Measurements from ENCODE around the gene SASH1.
A peak's percentile ranks its signal among the peaks of the same experiment; 100 is the strongest.

Gene SASH1

GRCh38 chr6:148436466-148436865, 93.8 kb downstream of the SASH1 start:
- Histone ChIP-seq H3K4me3 (ENCODE audit: low read length) (no peak overlapping the region), H3K9ac (ENCODE audit: low read depth, low read length) (no peak overlapping the region), H3K9me3 (ENCODE audit: insufficient read depth, low read depth, low read length) (no peaks in the 10 kb centered on the region), H3K36me3 (ENCODE audit: insufficient read depth, low read length) (no peaks in the 10 kb centered on the region), H3K4me1 (ENCODE audit: insufficient read depth, low read length) (peaks cover 3% of the 10 kb centered on the region), H3K27ac (ENCODE audit: low read depth, low read length) (no peak overlapping the region), H3K27me3 (ENCODE audit: insufficient read depth, low read length) (no peaks in the 10 kb centered on the region)
- WGBS, result 77% methylated on average over 1 of the region's 1 CpG

- no peaks in the 10 kb centered on the region for H3K27me3 ChIP-seq (ENCODE audit: insufficient read depth, low read length)
- H3K9ac ChIP-seq (ENCODE audit: low read depth, low read length), result no peak overlapping the region
- H3K27ac ChIP-seq (ENCODE audit: low read depth, low read length), result no peak overlapping the region
- H3K36me3 ChIP-seq (ENCODE audit: insufficient read depth, low read length), result no peaks in the 10 kb centered on the region
- H3K9me3 ChIP-seq (ENCODE audit: insufficient read depth, low read depth, low read length), result no peaks in the 10 kb centered on the region
- H3K4me3 ChIP-seq (ENCODE audit: low read length), result no peak overlapping the region
- H3K4me1 ChIP-seq (ENCODE audit: insufficient read depth, low read length), result peaks cover 8% of the 10 kb centered on the region
- 93% methylated on average over 5 of the region's 7 CpGs for WGBS
Measured at GRCh38 chr6:148438632-148439031, 96.0 kb downstream of the SASH1 start.

- 97% methylated on average over 13 of the region's 13 CpGs for WGBS
- Histone ChIP-seq H3K9ac (ENCODE audit: low read depth, low read length) (no peak overlapping the region), H3K4me3 (ENCODE audit: low read length) (no peak overlapping the region), H3K36me3 (ENCODE audit: insufficient read depth, low read length) (no peaks in the 10 kb centered on the region), H3K9me3 (ENCODE audit: insufficient read depth, low read depth, low read length) (no peaks in the 10 kb centered on the region), H3K27ac (ENCODE audit: low read depth, low read length) (no peak overlapping the region), H3K4me1 (ENCODE audit: insufficient read depth, low read length) (peaks cover 22% of the 10 kb centered on the region), H3K27me3 (ENCODE audit: insufficient read depth, low read length) (no peaks in the 10 kb centered on the region)
Measured at GRCh38 chr6:148440016-148440415, 97.4 kb downstream of the SASH1 start.

GRCh38 chr6:148440877-148441453, 98.3 kb downstream of the SASH1 start:
- H3K27ac ChIP-seq (ENCODE audit: low read depth, low read length), result peak overlapping the region; percentile 6; the same call in 1 of the 2 replicates
- no peak overlapping the region for H3K9ac ChIP-seq (ENCODE audit: low read depth, low read length)
- no peaks in the 10 kb centered on the region for H3K9me3 ChIP-seq (ENCODE audit: insufficient read depth, low read depth, low read length)
- peaks cover 27% of the 10 kb centered on the region for H3K4me1 ChIP-seq (ENCODE audit: insufficient read depth, low read length)
- 85% methylated on average over 9 of the region's 9 CpGs for WGBS
- H3K36me3 ChIP-seq (ENCODE audit: insufficient read depth, low read length), result no peaks in the 10 kb centered on the region
- H3K4me3 ChIP-seq (ENCODE audit: low read length), result no peak overlapping the region
- no peaks in the 10 kb centered on the region for H3K27me3 ChIP-seq (ENCODE audit: insufficient read depth, low read length)

- 90% methylated on average over 3 of the region's 4 CpGs for WGBS
- Histone ChIP-seq H3K27me3 (ENCODE audit: insufficient read depth, low read length) (no peaks in the 10 kb centered on the region), H3K4me1 (ENCODE audit: insufficient read depth, low read length) (peaks cover 28% of the 10 kb centered on the region), H3K9ac (ENCODE audit: low read depth, low read length) (no peak overlapping the region), H3K36me3 (ENCODE audit: insufficient read depth, low read length) (no peaks in the 10 kb centered on the region), H3K27ac (ENCODE audit: low read depth, low read length) (peak overlapping the region; percentile 6; the same call in 1 of the 2 replicates), H3K9me3 (ENCODE audit: insufficient read depth, low read depth, low read length) (no peaks in the 10 kb centered on the region), H3K4me3 (ENCODE audit: low read length) (no peak overlapping the region)
Measured at GRCh38 chr6:148441454-148441911, 98.8 kb downstream of the SASH1 start.

- Histone ChIP-seq H3K36me3 (ENCODE audit: insufficient read depth, low read length) (no peaks in the 10 kb centered on the region), H3K4me3 (ENCODE audit: low read length) (no peak overlapping the region), H3K27me3 (ENCODE audit: insufficient read depth, low read length) (no peaks in the 10 kb centered on the region), H3K9me3 (ENCODE audit: insufficient read depth, low read depth, low read length) (no peaks in the 10 kb centered on the region), H3K4me1 (ENCODE audit: insufficient read depth, low read length) (peaks cover 42% of the 10 kb centered on the region), H3K27ac (ENCODE audit: low read depth, low read length) (peak overlapping the region; percentile 19; the same call in 1 of the 2 replicates), H3K9ac (ENCODE audit: low read depth, low read length) (no peak overlapping the region)
- WGBS, result 45% methylated on average over 6 of the region's 7 CpGs
Measured at GRCh38 chr6:148443798-148444560, 101.3 kb downstream of the SASH1 start.

GRCh38 chr6:148445116-148445515, 102.5 kb downstream of the SASH1 start:
- Histone ChIP-seq H3K27me3 (ENCODE audit: insufficient read depth, low read length) (no peaks in the 10 kb centered on the region), H3K36me3 (ENCODE audit: insufficient read depth, low read length) (no peaks in the 10 kb centered on the region), H3K4me1 (ENCODE audit: insufficient read depth, low read length) (peaks cover 42% of the 10 kb centered on the region), H3K9ac (ENCODE audit: low read depth, low read length) (no peak overlapping the region), H3K9me3 (ENCODE audit: insufficient read depth, low read depth, low read length) (no peaks in the 10 kb centered on the region), H3K4me3 (ENCODE audit: low read length) (no peak overlapping the region), H3K27ac (ENCODE audit: low read depth, low read length) (no peak overlapping the region)
- WGBS, result 90% methylated on average over 6 of the region's 6 CpGs

GRCh38 chr6:148445620-148446019, 103.0 kb downstream of the SASH1 start:
- WGBS, result 86% methylated on average over 4 of the region's 6 CpGs
- Histone ChIP-seq H3K36me3 (ENCODE audit: insufficient read depth, low read length) (no peaks in the 10 kb centered on the region), H3K9me3 (ENCODE audit: insufficient read depth, low read depth, low read length) (no peaks in the 10 kb centered on the region), H3K4me3 (ENCODE audit: low read length) (no peak overlapping the region), H3K27ac (ENCODE audit: low read depth, low read length) (no peak overlapping the region), H3K4me1 (ENCODE audit: insufficient read depth, low read length) (peaks cover 42% of the 10 kb centered on the region), H3K9ac (ENCODE audit: low read depth, low read length) (no peak overlapping the region), H3K27me3 (ENCODE audit: insufficient read depth, low read length) (no peaks in the 10 kb centered on the region)

GRCh38 chr6:148446681-148447080, 104.0 kb downstream of the SASH1 start:
- Histone ChIP-seq H3K9me3 (ENCODE audit: insufficient read depth, low read depth, low read length) (no peaks in the 10 kb centered on the region), H3K27me3 (ENCODE audit: insufficient read depth, low read length) (no peaks in the 10 kb centered on the region), H3K4me1 (ENCODE audit: insufficient read depth, low read length) (peaks cover 36% of the 10 kb centered on the region)

GRCh38 chr6:148447521-148448230, 105.0 kb downstream of the SASH1 start:
- WGBS, result 76% methylated on average over 11 of the region's 12 CpGs
- no peak overlapping the region for H3K9ac ChIP-seq (ENCODE audit: low read depth, low read length)
- no peak overlapping the region for H3K27ac ChIP-seq (ENCODE audit: low read depth, low read length)
- no peaks in the 10 kb centered on the region for H3K27me3 ChIP-seq (ENCODE audit: insufficient read depth, low read length)
- no peaks in the 10 kb centered on the region for H3K36me3 ChIP-seq (ENCODE audit: insufficient read depth, low read length)
- H3K4me1 ChIP-seq (ENCODE audit: insufficient read depth, low read length), result peaks cover 36% of the 10 kb centered on the region
- no peaks in the 10 kb centered on the region for H3K9me3 ChIP-seq (ENCODE audit: insufficient read depth, low read depth, low read length)
- H3K4me3 ChIP-seq (ENCODE audit: low read length), result no peak overlapping the region

More at GRCh38 chr6:148446681-148447080, 104.0 kb downstream of the SASH1 start:
- 70% methylated on average over 3 of the region's 3 CpGs for WGBS
- Histone ChIP-seq H3K9ac (ENCODE audit: low read depth, low read length) (no peak overlapping the region), H3K27ac (ENCODE audit: low read depth, low read length) (no peak overlapping the region), H3K36me3 (ENCODE audit: insufficient read depth, low read length) (no peaks in the 10 kb centered on the region), H3K4me3 (ENCODE audit: low read length) (no peak overlapping the region)

- H3K36me3 ChIP-seq (ENCODE audit: insufficient read depth, low read length), result no peaks in the 10 kb centered on the region
- H3K9ac ChIP-seq (ENCODE audit: low read depth, low read length), result no peak overlapping the region
- no peaks in the 10 kb centered on the region for H3K27me3 ChIP-seq (ENCODE audit: insufficient read depth, low read length)
- H3K4me1 ChIP-seq (ENCODE audit: insufficient read depth, low read length), result peaks cover 35% of the 10 kb centered on the region
- H3K4me3 ChIP-seq (ENCODE audit: low read length), result no peak overlapping the region
- 86% methylated on average over 6 of the region's 6 CpGs for WGBS
- H3K27ac ChIP-seq (ENCODE audit: low read depth, low read length), result no peak overlapping the region
- no peaks in the 10 kb centered on the region for H3K9me3 ChIP-seq (ENCODE audit: insufficient read depth, low read depth, low read length)
Measured at GRCh38 chr6:148448369-148449012, 105.9 kb downstream of the SASH1 start.
